ENCODE results near the gene IFITM1. TPM values are rescaled to one million over a fixed set of nuclear protein-coding genes. Genes with fewer than 3 reads are reported as not detected.
"Not testable (repeated sequence)": the region's sequence is repeated elsewhere in the genome, so short reads cannot be mapped to it uniquely, and the experiment has no call there.

Gene IFITM1
- total RNA-seq, 2 experiments from 2014 or later = 296 to 304 TPM

DNA sequence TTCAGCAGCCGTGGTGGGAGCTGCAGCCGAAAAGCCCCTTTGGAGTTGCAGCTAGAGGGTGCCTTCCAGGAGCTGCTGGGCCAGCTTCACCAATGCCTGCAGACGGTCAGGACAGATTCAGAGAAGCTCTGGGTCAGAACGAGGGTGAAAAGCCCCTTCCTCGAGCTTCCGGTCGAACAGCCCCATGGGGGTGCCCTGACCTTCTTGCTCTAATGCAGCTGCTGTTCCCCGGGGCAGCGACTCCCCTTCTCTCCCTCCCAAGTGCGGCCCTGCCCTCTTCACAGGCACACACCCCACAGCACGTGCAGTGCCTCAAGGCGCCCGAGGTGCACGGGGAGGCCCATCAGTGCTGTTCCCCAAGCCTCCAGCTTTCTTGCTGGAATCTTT, 16.5 kb downstream of the IFITM1 start:
- intact Hi-C loops (cut with micrococcal nuclease) = no loop called here
- Mint-ChIP-seq H3K4me3 (peak overlapping the region; percentile 70), H3K4me1 (ENCODE audit: low read depth) (peaks cover 63% of the 10 kb centered on the region), H3K36me3 (ENCODE audit: low read depth) (peaks cover 3% of the 10 kb centered on the region), H3K27me3 (no peaks in the 10 kb centered on the region), H3K9me3 (peaks cover 3% of the 10 kb centered on the region), H3K27ac (peak overlapping the region; percentile 75)
- TF ChIP-seq, protein P1, sequence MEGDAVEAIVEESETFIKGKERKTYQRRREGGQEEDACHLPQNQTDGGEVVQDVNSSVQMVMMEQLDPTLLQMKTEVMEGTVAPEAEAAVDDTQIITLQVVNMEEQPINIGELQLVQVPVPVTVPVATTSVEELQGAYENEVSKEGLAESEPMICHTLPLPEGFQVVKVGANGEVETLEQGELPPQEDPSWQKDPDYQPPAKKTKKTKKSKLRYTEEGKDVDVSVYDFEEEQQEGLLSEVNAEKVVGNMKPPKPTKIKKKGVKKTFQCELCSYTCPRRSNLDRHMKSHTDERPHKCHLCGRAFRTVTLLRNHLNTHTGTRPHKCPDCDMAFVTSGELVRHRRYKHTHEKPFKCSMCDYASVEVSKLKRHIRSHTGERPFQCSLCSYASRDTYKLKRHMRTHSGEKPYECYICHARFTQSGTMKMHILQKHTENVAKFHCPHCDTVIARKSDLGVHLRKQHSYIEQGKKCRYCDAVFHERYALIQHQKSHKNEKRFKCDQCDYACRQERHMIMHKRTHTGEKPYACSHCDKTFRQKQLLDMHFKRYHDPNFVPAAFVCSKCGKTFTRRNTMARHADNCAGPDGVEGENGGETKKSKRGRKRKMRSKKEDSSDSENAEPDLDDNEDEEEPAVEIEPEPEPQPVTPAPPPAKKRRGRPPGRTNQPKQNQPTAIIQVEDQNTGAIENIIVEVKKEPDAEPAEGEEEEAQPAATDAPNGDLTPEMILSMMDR (IDR thresholded peaks at IDR 0.05) = no peak
- ATAC-seq (no peak), DNase-seq (peak; percentile 13)
- ChIA-PET CTCF (interaction anchor here (0.9 to 2.8 kb wide), 9 partner anchors 9 to 58 kb away, joined by 3 to 15 read pairs (median 5); no protein-coding TSS in a partner anchor), POLR2A (interaction anchor here (1.0 to 5.8 kb wide), 10 partner anchors 10 to 86 kb away, joined by 3 to 30 read pairs (median 6); partner anchors contain the start of genes IFITM3 and PGGHG)

DNA sequence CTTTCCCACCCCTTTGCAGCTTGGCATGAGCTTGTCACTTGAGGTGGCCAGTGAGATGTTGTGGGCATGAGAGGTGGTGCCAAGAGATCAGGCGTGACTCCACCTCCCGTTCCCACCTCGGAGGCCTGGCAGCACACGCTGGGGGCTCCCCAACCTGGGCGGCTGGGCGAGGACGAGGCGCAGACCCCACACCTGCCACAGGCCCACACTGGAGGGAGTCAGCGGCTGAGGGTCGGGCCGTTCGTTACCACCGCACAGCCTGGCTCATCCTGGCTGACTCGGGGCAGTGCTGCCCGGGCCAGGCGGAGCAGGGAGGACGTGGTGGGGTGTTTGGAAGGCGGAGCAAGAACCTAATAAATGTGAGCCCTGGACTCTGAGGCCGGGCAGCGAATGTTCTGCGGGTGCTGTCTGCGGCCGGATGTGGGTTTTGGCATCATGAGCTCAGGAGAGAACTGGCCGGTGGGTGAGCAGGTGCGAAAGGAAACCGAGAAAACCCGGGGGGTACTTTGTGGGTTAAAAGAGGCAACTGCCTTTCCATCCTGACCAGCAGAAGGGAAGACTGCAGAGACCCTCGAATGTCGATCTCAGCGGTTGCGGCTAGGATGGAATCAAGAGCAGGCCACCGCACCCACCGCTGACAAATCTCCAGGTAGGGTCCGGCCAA, 17.0 kb downstream of the IFITM1 start:
- H3K27me3 Mint-ChIP-seq = no peaks in the 10 kb centered on the region
- ChIA-PET CTCF (interaction anchor here (0.9 to 2.8 kb wide), 8 partner anchors 9 to 58 kb away, joined by 3 to 15 read pairs (median 4); no protein-coding TSS in a partner anchor), POLR2A (interaction anchor here (1.0 to 5.8 kb wide), 9 partner anchors 9 to 47 kb away, joined by 3 to 30 read pairs (median 8); partner anchors contain the start of genes IFITM3 and PGGHG)
- TF ChIP-seq, protein P1 (IDR thresholded peaks at IDR 0.05) = no peak
- peak overlapping the region; percentile 28 for H3K4me3 Mint-ChIP-seq
- ATAC-seq = no peak
- peaks cover 3% of the 10 kb centered on the region for H3K36me3 Mint-ChIP-seq (ENCODE audit: low read depth)
- H3K4me1 Mint-ChIP-seq (ENCODE audit: low read depth) = peaks cover 65% of the 10 kb centered on the region
- H3K9me3 Mint-ChIP-seq = peaks cover 3% of the 10 kb centered on the region
- peak overlapping the region; percentile 68 for H3K27ac Mint-ChIP-seq
- DNase-seq = peak; percentile 75
- intact Hi-C loops (cut with micrococcal nuclease) = no loop called here

DNA sequence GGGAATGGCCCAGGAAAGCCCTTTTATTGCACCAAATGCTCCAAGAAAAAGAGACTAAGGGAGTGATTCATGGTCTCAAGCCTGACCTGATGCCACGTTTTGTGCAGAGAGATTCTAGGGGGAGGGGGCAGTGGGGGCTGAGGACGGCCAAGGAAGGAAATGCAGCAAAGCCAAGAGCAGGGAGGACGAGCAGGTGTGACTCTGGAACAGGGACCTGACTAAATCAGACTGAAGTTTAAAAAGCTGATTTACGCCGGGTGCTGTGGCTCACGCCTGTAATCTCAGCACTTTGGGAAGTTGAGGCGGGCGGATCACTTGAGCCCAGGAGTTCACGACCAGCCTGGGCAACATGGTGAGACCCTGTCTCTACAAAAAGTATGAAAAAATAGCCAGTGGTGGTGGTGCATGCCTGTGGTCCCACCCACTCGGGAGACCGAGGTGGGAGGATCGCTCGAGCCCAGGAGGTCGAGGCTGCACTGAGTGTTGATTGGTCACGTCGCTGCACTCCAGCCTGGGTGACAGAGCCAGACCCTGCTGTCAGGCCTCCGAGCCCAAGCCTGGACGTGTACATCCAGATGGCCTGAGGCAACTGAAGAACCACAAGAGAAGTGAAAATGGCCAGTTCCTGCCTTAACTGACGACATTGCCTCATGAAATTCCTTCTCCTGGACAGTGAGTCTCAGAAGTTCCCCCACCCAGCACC, 17.7 kb downstream of the IFITM1 start:
- ATAC-seq (no peak), DNase-seq (peak; percentile 41)
- POLR2A ChIA-PET = interaction anchor here (1.0 to 4.0 kb wide), 5 partner anchors 9 to 48 kb away, joined by 3 to 23 read pairs (median 4); partner anchors contain the start of gene PGGHG
- intact Hi-C loops (cut with micrococcal nuclease) = no loop called here
- H3K4me1 Mint-ChIP-seq (ENCODE audit: low read depth) = peaks cover 65% of the 10 kb centered on the region
- CTCF ChIA-PET = interaction anchor here (1.0 to 2.8 kb wide), 2 partner anchors 17 to 23 kb away, joined by 4 to 15 read pairs; no protein-coding TSS in a partner anchor
- peaks cover 3% of the 10 kb centered on the region for H3K36me3 Mint-ChIP-seq (ENCODE audit: low read depth)
- H3K27me3 Mint-ChIP-seq = no peaks in the 10 kb centered on the region
- H3K9me3 Mint-ChIP-seq = peaks cover 3% of the 10 kb centered on the region
- H3K4me3 Mint-ChIP-seq = peak overlapping the region; percentile 28
- peak overlapping the region; percentile 68 for H3K27ac Mint-ChIP-seq
- TF ChIP-seq, protein P1 (IDR thresholded peaks at IDR 0.05) = no peak

DNA sequence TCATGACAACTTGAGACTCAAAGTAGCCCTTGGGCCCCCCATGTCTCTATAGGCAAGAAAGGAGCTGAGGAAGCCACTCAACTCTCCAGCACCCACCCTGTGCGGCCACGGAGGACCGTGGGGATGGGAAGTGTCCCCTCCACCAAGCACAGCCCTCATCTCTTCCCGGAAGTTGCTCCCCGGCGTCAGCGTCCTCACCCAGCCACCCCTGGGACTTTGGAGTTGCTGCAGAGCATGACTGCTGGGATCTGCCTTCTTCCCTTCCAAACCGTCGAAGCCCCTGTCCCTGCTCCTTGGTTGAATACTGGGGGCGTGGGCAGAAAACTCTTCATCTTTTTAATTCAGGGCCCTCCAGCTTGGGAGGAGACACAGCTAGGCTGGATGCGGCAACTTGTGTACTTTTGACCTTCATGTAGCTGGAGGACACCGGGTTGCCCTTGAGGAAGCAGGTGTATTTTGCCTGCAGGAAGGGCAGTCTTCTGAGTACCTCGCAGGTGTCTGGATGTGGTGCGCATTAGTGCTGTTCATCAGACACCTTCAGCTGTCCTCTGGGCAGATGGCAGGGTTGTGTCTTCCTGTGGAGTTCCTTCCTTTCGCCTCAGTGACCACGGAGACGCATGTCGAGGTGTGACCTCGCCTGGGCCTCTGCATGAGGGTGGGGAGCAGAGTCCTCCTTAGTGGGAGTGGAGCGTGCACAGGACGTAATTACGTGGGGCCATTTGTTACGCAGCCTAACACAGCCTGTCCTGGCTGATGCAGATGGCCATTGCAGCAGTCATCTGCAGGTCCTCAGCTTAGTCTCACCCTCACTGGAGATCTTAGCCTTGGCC, 19.0 kb downstream of the IFITM1 start:
- intact Hi-C loops (cut with micrococcal nuclease) = no loop called here
- H3K9me3 Mint-ChIP-seq = peaks cover 3% of the 10 kb centered on the region
- POLR2A ChIA-PET = interaction anchor here (1.0 to 2.2 kb wide), 2 partner anchors 8 to 22 kb away, joined by 3 to 9 read pairs; no protein-coding TSS in a partner anchor
- no peaks in the 10 kb centered on the region for H3K27me3 Mint-ChIP-seq
- CTCF ChIA-PET = interaction anchor here (1.2 kb wide), 1 partner anchor 82 kb away, joined by 3 read pairs; no protein-coding TSS in a partner anchor
- DNase-seq (no peak), ATAC-seq (no peak)
- H3K27ac Mint-ChIP-seq = no peak overlapping the region
- H3K4me1 Mint-ChIP-seq (ENCODE audit: low read depth) = peaks cover 58% of the 10 kb centered on the region
- no peak overlapping the region for H3K4me3 Mint-ChIP-seq
- peaks cover 3% of the 10 kb centered on the region for H3K36me3 Mint-ChIP-seq (ENCODE audit: low read depth)
- TF ChIP-seq, protein P1 (IDR thresholded peaks at IDR 0.05) = no peak

DNA sequence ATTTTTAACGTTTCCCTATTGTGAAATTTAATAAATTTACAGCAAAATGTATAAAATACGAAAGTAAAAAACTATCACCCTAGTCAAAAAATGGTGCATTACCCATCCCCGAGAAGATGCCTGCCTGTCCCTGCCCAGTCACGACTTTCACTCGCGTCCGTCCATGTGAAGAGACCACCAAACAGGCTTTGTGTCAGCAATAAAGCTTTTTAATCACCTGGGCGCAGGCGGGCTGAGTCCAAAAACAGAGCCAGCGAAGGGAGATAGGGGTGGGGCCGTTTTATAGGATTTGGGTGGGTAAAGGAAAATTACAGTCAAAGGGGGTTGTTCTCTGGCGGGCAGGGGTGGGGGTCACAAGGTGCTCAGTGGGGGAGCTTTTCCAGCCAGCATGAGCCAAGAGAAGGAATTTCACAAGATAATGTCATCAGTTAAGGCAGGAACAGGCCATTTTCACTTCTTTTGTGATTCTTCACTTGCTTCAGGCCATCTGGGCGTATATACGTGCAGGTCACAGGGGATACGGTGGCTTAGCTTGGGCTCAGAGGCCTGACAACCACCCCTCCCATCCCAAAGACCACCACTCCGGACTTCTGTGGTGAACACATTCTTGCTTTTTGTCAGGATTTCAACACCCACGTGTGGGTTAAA, 19.9 kb downstream of the IFITM1 start:
- intact Hi-C loops (cut with micrococcal nuclease); DNase-seq; H3K36me3 Mint-ChIP-seq (ENCODE audit: low read depth); H3K4me3 Mint-ChIP-seq; ATAC-seq; H3K27ac Mint-ChIP-seq; H3K9me3 Mint-ChIP-seq; H3K27me3 Mint-ChIP-seq: not testable (repeated sequence)
- H3K4me1 Mint-ChIP-seq (ENCODE audit: low read depth) = peaks cover 53% of the 10 kb centered on the region
- ChIA-PET POLR2A (interaction anchor here (0.9 to 2.2 kb wide), 3 partner anchors 7 to 22 kb away, joined by 3 to 9 read pairs (median 3); no protein-coding TSS in a partner anchor), CTCF (interaction anchor here (1.2 kb wide), 1 partner anchor 83 kb away, joined by 3 read pairs; no protein-coding TSS in a partner anchor)
